Measurements from ENCODE around the gene B4GALT4.

GRCh38 chr3:119187266-119187665 is 53.4 kb downstream of the B4GALT4 start:
- no peak for TF ChIP-seq EZH2 (IDR thresholded peaks at IDR 0.05; ENCODE audit: low read depth)
- no peak for TF ChIP-seq CTCF (conservative IDR thresholded peaks at IDR 0.05)
